GM10248 (cell line): ENCODE results near the gene SLC22A23.

Experiments
- CTCF ChIA-PET: fragments of 300-600 bp; sonication (Branson Sonifier 250); formaldehyde crosslinking; extraction: SDS; loops from one replicate; lab custom pipeline; 2021; ENCODE audit warnings: antibody characterized with exemption; lab: Yijun Ruan, JAX
- POLR2A ChIA-PET: fragments of 350-650 bp; sonication (Branson Sonifier 250); formaldehyde crosslinking; extraction: SDS; loops from one replicate; lab custom pipeline; 2020; ENCODE audit warnings: antibody characterized with exemption; lab: Yijun Ruan, JAX
- DNase-seq: peaks from one replicate; pipeline ENCODE4 v3.0.0; 2012; ENCODE audit errors: extremely low spot score
- TF ChIP-seq, protein P1 (sequence below): IDR thresholded peaks from 2 replicates; pipeline ENCODE4 v1.5.1; 2012; ENCODE audit warnings: mild to moderate bottlenecking, low read depth; ENCODE audit errors: extremely low read depth, missing control alignments, control extremely low read depth

Gene SLC22A23

DNA sequence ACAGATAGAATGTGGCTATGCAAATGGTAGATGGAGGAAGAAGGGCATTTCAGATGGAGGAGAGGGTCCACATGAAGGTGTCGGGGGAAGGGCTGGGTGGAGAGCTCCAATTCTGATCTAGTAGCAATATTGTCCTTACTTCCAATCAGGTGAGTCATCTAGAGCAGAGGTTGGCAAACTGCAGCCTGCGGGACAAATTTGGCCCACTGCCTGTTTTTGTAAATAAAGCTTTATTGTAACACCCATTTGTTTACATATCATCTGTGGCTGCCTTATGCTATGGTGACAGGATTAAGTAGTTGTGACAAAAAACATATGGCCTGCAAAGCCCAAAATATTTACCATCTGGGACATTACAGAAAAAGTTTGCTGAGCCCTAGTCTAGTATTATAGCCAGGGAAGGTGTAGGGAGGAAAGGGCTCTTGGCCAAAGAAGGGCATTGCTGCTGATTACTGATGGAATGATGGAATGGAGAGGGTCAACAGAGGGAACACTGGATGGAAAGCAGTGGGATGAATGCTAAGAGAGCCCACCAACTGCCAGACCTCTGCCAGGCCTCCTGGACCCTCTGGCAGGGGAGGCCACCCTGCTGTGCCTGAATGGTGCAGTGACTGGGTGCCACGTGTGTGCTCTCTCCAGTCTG lies 79.8 kb downstream of the SLC22A23 start:
- POLR2A ChIA-PET = no interaction called here
- CTCF ChIA-PET = interaction anchor here (0.8 to 2.3 kb wide), 5 partner anchors 10 to 96 kb away, joined by 3 to 11 read pairs (median 4); no protein-coding TSS in a partner anchor
- no peak for DNase-seq
- TF ChIP-seq, protein P1, sequence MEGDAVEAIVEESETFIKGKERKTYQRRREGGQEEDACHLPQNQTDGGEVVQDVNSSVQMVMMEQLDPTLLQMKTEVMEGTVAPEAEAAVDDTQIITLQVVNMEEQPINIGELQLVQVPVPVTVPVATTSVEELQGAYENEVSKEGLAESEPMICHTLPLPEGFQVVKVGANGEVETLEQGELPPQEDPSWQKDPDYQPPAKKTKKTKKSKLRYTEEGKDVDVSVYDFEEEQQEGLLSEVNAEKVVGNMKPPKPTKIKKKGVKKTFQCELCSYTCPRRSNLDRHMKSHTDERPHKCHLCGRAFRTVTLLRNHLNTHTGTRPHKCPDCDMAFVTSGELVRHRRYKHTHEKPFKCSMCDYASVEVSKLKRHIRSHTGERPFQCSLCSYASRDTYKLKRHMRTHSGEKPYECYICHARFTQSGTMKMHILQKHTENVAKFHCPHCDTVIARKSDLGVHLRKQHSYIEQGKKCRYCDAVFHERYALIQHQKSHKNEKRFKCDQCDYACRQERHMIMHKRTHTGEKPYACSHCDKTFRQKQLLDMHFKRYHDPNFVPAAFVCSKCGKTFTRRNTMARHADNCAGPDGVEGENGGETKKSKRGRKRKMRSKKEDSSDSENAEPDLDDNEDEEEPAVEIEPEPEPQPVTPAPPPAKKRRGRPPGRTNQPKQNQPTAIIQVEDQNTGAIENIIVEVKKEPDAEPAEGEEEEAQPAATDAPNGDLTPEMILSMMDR = no peak

DNA sequence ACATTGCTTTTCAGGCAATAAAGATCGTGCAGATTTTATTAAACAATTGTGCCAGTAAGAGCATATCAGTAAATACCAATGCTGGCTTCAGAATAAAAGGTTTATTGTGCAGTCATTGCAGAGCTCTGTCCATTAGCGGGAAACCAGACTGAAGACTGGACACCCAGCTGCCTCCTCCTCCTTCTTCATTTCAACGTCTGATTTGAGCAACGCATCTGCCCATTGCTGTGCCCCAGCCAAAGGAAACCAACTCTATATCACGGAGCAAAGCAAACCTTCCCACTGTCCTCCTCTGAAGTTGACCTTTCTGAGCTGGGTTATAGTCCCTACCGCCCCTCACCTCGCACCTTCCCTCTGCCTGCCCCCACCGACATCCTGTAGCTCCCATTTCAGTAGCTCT lies 80.8 kb downstream of the SLC22A23 start:
- TF ChIP-seq, protein P1 = no peak
- DNase-seq = no peak
- ChIA-PET CTCF (interaction anchor here (1.3 to 2.3 kb wide), 2 partner anchors 36 to 97 kb away, joined by 4 to 11 read pairs; no protein-coding TSS in a partner anchor), POLR2A (no interaction called here)

DNA sequence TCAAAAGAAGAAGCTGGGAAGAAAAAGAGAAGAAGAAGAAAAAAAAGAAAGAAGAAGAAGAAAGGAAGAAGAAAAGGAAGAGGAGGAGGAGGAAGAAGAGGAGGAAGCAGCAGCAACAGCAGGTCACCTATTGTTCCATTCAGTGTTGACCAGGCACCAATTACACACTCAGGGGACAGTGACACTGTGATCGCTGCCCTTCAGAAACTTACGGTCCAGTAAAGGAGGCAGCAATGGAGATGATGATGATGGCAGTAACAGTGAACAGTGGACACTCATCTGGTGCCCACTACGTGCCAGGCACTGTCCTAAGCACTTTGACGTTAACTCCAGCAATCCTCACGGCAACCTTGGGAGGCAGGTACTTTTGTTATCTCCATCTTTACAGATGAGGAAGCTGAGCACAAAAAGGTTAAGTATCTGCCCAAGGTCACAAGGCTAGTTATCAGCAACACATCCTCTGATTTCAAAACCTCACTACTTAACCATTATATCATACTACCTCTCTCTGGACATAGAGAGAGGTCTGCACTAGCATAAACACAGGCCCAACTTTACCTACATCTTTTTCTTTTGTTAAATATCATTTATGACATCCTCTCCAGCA lies 83.2 kb downstream of the SLC22A23 start:
- TF ChIP-seq, protein P1 = no peak
- DNase-seq = no peak
- ChIA-PET CTCF (interaction anchor here (1.7 kb wide), 1 partner anchor 20 kb away, joined by 4 read pairs; no protein-coding TSS in a partner anchor), POLR2A (no interaction called here)

DNA sequence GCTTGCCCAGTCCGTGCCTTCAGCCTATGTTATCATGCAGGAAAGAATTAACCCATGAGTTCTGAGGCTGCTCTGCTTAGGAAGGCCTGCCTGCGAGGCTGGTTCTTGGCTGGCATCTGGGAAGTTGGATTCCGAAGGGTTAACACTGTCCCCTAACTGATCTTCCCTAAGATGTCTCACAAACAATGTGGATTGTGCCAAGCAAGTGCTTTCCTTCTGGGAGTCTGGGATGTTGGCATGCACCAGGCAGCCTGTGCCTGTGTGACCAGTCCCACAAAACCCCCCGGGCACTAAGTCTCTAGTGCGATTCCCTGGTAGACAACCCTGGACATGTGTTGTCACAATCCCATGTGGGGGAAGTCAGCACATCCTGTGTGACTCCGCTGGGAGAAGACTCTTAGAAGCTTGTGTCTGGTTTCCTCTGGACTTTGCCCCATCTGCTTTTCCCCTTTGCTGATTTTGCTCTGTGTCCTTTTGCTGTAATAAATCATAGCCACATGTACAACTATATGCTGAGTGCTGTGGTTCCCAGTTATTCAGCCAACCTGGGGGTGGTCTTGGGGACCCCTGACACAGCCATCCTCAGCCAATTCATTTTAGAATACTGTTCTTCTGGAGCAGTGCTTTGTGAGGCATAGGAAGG lies 83.8 kb downstream of the SLC22A23 start:
- DNase-seq = no peak
- ChIA-PET CTCF (interaction anchor here (1.7 kb wide), 1 partner anchor 20 kb away, joined by 4 read pairs; no protein-coding TSS in a partner anchor), POLR2A (no interaction called here)
- TF ChIP-seq, protein P1 = no peak

DNA sequence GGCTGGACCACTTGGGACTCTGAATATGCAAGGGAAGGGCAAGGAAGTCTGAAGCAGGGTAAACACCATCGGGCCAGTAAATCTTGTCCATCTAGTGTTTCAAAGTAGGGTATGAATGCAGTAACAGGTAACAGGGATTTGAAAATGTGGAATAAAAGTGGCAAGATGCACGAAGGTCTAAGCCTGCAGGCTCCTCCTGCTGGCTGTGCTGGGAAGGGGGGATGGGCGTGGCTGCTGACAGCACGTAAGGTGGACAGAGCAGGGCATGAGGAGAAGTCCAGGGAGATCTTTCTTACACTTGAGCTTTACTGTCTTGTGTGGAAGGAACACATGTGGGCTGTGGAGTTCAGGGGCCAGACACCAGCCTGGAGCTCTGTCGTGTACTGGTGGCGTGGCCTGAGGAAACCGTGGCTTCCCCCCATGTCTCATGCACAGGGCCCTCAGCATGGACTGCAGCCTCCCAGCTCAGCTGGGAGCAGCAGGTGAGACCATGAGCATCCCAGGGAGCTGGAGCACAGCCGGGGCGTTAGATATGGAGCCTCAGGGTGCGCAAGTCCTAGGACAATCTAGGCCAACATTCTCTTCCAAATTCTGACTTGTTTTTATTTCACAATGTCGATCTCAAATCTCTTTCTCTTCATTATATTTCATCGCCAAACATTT lies 84.5 kb downstream of the SLC22A23 start:
- POLR2A ChIA-PET = no interaction called here
- TF ChIP-seq, protein P1 = no peak
- CTCF ChIA-PET = interaction anchor here (1.7 kb wide), 1 partner anchor 19 kb away, joined by 4 read pairs; no protein-coding TSS in a partner anchor
- no peak for DNase-seq
